ENCODE measurements around the gene ID3.
A peak's percentile ranks its signal among the peaks of the same experiment; 100 is the strongest.

Gene ID3

GRCh38 chr1:23564529-23565122 lies 5.3 kb upstream of the ID3 start:
- DNase-seq: no peak

GRCh38 chr1:23563755-23564374 lies 4.6 kb upstream of the ID3 start:
- DNase-seq: no peak

GRCh38 chr1:23563003-23563402 lies 3.7 kb upstream of the ID3 start:
- no peak for DNase-seq

- peak; percentile 74 for DNase-seq
Observed at GRCh38 chr1:23562137-23562876, 3.0 kb upstream of the ID3 start.

- no peak for DNase-seq
Observed at GRCh38 chr1:23561813-23562100, 2.5 kb upstream of the ID3 start.

- no peak for DNase-seq
Observed at GRCh38 chr1:23561076-23561812, 1.9 kb upstream of the ID3 start.

- no peak for DNase-seq
Observed at GRCh38 chr1:23559985-23560741, 862 bp upstream of the ID3 start.

- DNase-seq: no peak
Observed at GRCh38 chr1:23558872-23559135, 497 bp downstream of the ID3 start.

GRCh38 chr1:23558140-23558871 lies 995 bp downstream of the ID3 start:
- no peak for DNase-seq

- DNase-seq: no peak
Observed at GRCh38 chr1:23557471-23558124, 1.7 kb downstream of the ID3 start.

- no peak for DNase-seq
Observed at GRCh38 chr1:23556635-23557470, 2.4 kb downstream of the ID3 start.

- no peak for DNase-seq
Observed at GRCh38 chr1:23555986-23556634, 3.2 kb downstream of the ID3 start.

- DNase-seq: no peak
Observed at GRCh38 chr1:23555270-23555985, 3.9 kb downstream of the ID3 start.

- DNase-seq: peak; percentile 86
Observed at GRCh38 chr1:23554481-23555269, 4.6 kb downstream of the ID3 start.

- DNase-seq: no peak
Observed at GRCh38 chr1:23554127-23554480, 5.2 kb downstream of the ID3 start.

GRCh38 chr1:23553231-23554126 lies 5.8 kb downstream of the ID3 start:
- no peak for DNase-seq

GRCh38 chr1:23551849-23552248 lies 7.5 kb downstream of the ID3 start:
- DNase-seq: no peak

GRCh38 chr1:23548704-23549143 lies 10.6 kb downstream of the ID3 start:
- DNase-seq: no peak
